MM.1S (cell line): Measurements from ENCODE around the gene SKIDA1.

Experiments
- DNase-seq: peaks from one replicate; pipeline ENCODE4 v3.0.0-alpha.2; 2015
- H2AFZ ChIP-seq: fragments of 300-600 bp; sonication (generic); 2 replicates; pipeline ENCODE4 v1.6.0; 2016; ENCODE audit warnings: antibody characterized with exemption, low read length
- H3F3A ChIP-seq: fragments of 300-600 bp; sonication (generic); 2 replicates; pipeline ENCODE4 v1.6.1; 2016; ENCODE audit warnings: mild to moderate bottlenecking, antibody characterized with exemption, low read length, moderate library complexity, mixed read lengths; ENCODE audit not compliant: insufficient read depth
- H3K27ac ChIP-seq: fragments of 300-600 bp; sonication (generic); 2 replicates; pipeline ENCODE4 v1.5.1; 2016; ENCODE audit warnings: mild to moderate bottlenecking, low read length
- H3K27me3 ChIP-seq: fragments of 300-600 bp; sonication (generic); replicated peaks from 2 replicates; pipeline ENCODE4 v1.6.0; 2016; ENCODE audit warnings: low read length; ENCODE audit not compliant: insufficient read depth
- H3K36me3 ChIP-seq: fragments of 300-600 bp; sonication (generic); replicated peaks from 2 replicates; pipeline ENCODE4 v1.6.1; 2016; ENCODE audit warnings: mild to moderate bottlenecking, low read length, mixed read lengths; ENCODE audit not compliant: insufficient read depth
- H3K4me1 ChIP-seq: fragments of 300-600 bp; sonication (generic); 2 replicates; pipeline ENCODE4 v1.6.1; 2016; ENCODE audit warnings: low read length, mixed read lengths
- H3K4me2 ChIP-seq: fragments of 300-600 bp; sonication (generic); 2 replicates; pipeline ENCODE4 v1.6.0; 2016; ENCODE audit warnings: low read depth, low read length
- H3K4me3 ChIP-seq: fragments of 300-600 bp; sonication (generic); 2 replicates; pipeline ENCODE4 v1.5.1; 2016; ENCODE audit warnings: low read length, mixed read lengths
- H3K79me2 ChIP-seq: fragments of 300-600 bp; sonication (generic); 2 replicates; pipeline ENCODE4 v1.6.1; 2016; ENCODE audit warnings: mixed run types, low read length, mixed read lengths
- H3K9ac ChIP-seq: fragments of 300-600 bp; sonication (generic); 2 replicates; pipeline ENCODE4 v1.6.1; 2016; ENCODE audit warnings: low read length, mixed read lengths
- H3K9me2 ChIP-seq: fragments of 300-600 bp; sonication (generic); replicated peaks from 2 replicates; pipeline ENCODE4 v1.6.1; 2016; ENCODE audit warnings: mild to moderate bottlenecking, low read length, mixed read lengths; ENCODE audit not compliant: insufficient read depth
- H3K9me3 ChIP-seq: fragments of 300-600 bp; sonication (generic); replicated peaks from 2 replicates; pipeline ENCODE4 v1.6.1; 2016; ENCODE audit warnings: mild to moderate bottlenecking, low read length, mixed read lengths; ENCODE audit not compliant: insufficient read depth
- H4K20me1 ChIP-seq: fragments of 300-600 bp; sonication (generic); 2 replicates; pipeline ENCODE4 v1.6.1; 2016; ENCODE audit warnings: mild to moderate bottlenecking, low read length, moderate library complexity, mixed read lengths; ENCODE audit not compliant: insufficient read depth
- CTCF ChIP-seq: fragments of 300-600 bp; sonication (generic); IDR thresholded peaks from 2 replicates; pipeline ENCODE4 v1.5.1; 2016; ENCODE audit warnings: antibody characterized with exemption, low read length, mixed read lengths
- EZH2 ChIP-seq: fragments of 300-600 bp; sonication (generic); optimal IDR thresholded peaks from 2 replicates; pipeline ENCODE3; 2017; ENCODE audit warnings: low read depth, mild to moderate bottlenecking, antibody characterized with exemption, low read length, mixed read lengths
- EZH2phosphoT487 ChIP-seq: fragments of 300-600 bp; sonication (generic); IDR thresholded peaks from 2 replicates; pipeline ENCODE4 v1.6.1; 2018; ENCODE audit warnings: antibody characterized with exemption, low read length

The SKIDA1 gene

GRCh38 chr10:21510241-21511094 is 15.0 kb downstream of the SKIDA1 start:
- H3K9me3 ChIP-seq = no peaks in the 10 kb centered on the region
- H3K4me3 ChIP-seq = no peak overlapping the region
- H3K9me2 ChIP-seq = no peaks in the 10 kb centered on the region
- H3K9ac ChIP-seq = no peak overlapping the region
- peaks cover 6% of the 10 kb centered on the region; the same call in 1 of the 2 replicates for H3K27me3 ChIP-seq
- no peak overlapping the region for H3K27ac ChIP-seq
- TF ChIP-seq EZH2phosphoT487 = no peak
- no peak for TF ChIP-seq EZH2
- TF ChIP-seq CTCF = no peak
- H2AFZ ChIP-seq = no peak overlapping the region
- H3K4me1 ChIP-seq = no peaks in the 10 kb centered on the region
- H3F3A ChIP-seq = 0 out of 2 replicates have a peak, but pooled peaks cover under 1% of the 10 kb centered on the region
- no peaks in the 10 kb centered on the region for H3K79me2 ChIP-seq
- DNase-seq = no peak
- no peaks in the 10 kb centered on the region for H4K20me1 ChIP-seq
- no peaks in the 10 kb centered on the region for H3K36me3 ChIP-seq
- H3K4me2 ChIP-seq = no peak overlapping the region

- H3K9me2 ChIP-seq = no peaks in the 10 kb centered on the region
- H3K79me2 ChIP-seq = no peaks in the 10 kb centered on the region
- no peaks in the 10 kb centered on the region for H3K36me3 ChIP-seq
- no peak overlapping the region for H3K4me2 ChIP-seq
- no peak overlapping the region for H3K9ac ChIP-seq
- H3K9me3 ChIP-seq = no peaks in the 10 kb centered on the region
- no peak overlapping the region for H3K27ac ChIP-seq
- H3K4me3 ChIP-seq = no peak overlapping the region
- TF ChIP-seq CTCF (no peak), EZH2 (no peak), EZH2phosphoT487 (no peak)
- H4K20me1 ChIP-seq = no peaks in the 10 kb centered on the region
- DNase-seq = no peak
- no peaks in the 10 kb centered on the region for H3K4me1 ChIP-seq
- H3K27me3 ChIP-seq = no peaks in the 10 kb centered on the region
- H2AFZ ChIP-seq = no peak overlapping the region
- no peaks in the 10 kb centered on the region for H3F3A ChIP-seq
Observed at GRCh38 chr10:21509341-21510240, 15.9 kb downstream of the SKIDA1 start.

- H4K20me1 ChIP-seq = no peaks in the 10 kb centered on the region
- no peaks in the 10 kb centered on the region for H3K9me2 ChIP-seq
- no peaks in the 10 kb centered on the region for H3F3A ChIP-seq
- no peaks in the 10 kb centered on the region for H3K9me3 ChIP-seq
- H3K36me3 ChIP-seq = no peaks in the 10 kb centered on the region
- no peak overlapping the region for H3K4me2 ChIP-seq
- H3K27ac ChIP-seq = no peak overlapping the region
- no peak overlapping the region for H3K4me3 ChIP-seq
- TF ChIP-seq EZH2 = no peak
- TF ChIP-seq EZH2phosphoT487 = no peak
- TF ChIP-seq CTCF = no peak
- H3K9ac ChIP-seq = no peak overlapping the region
- no peak for DNase-seq
- no peaks in the 10 kb centered on the region for H3K79me2 ChIP-seq
- H3K27me3 ChIP-seq = no peaks in the 10 kb centered on the region
- no peak overlapping the region for H2AFZ ChIP-seq
- no peaks in the 10 kb centered on the region for H3K4me1 ChIP-seq
Observed at GRCh38 chr10:21508706-21509331, 16.7 kb downstream of the SKIDA1 start.
